IMR-90 (cell line): ENCODE measurements around the gene PPP1R9B. TPM values are rescaled to one million over a fixed set of nuclear protein-coding genes. Genes with fewer than 3 reads are reported as not detected.

Experiments used
- ATAC-seq: fragments of 200-7000 bp; cut with Tn5 transposase; 2 replicates; pipeline ENCODE4 v1.9.1; 2020; ENCODE audit warnings: low read depth, mild to moderate bottlenecking, moderate library complexity
- BruUV-seq: library from RNA; stranded (reverse); fragments of 400-500 nt; replicated peaks from 2 replicates; lab custom pipeline; 2021; lab: Mats Ljungman, UMichigan
- CTCF ChIA-PET: fragments of 300-600 bp; formaldehyde crosslinking; extraction: SDS; loops from one replicate; lab custom pipeline; 2021; ENCODE audit warnings: antibody characterized with exemption; lab: Yijun Ruan, JAX
- POLR2A ChIA-PET: fragments of 300-600 bp; sonication (Branson Sonifier 250); formaldehyde crosslinking; loops from one replicate; lab custom pipeline; 2022; ENCODE audit warnings: antibody characterized with exemption; ENCODE audit not compliant: unreplicated experiment; lab: Charles Lee
- DNase-seq: peaks from one replicate; pipeline ENCODE4 v3.0.0; 2013
- H2AFZ ChIP-seq: replicated peaks from 2 replicates; pipeline ENCODE3; 2013; ENCODE audit warnings: low read length, mild to moderate bottlenecking; ENCODE audit not compliant: poor library complexity
- H2AK5ac ChIP-seq: 2 replicates; pipeline ENCODE4 v1.6.1; 2013; ENCODE audit warnings: low read depth, low read length, inconsistent platforms
- H2AK9ac ChIP-seq: replicated peaks from 2 replicates; pipeline ENCODE3; 2013; ENCODE audit warnings: mild to moderate bottlenecking, low read depth, low read length, moderate library complexity; ENCODE audit not compliant: poor library complexity
- H2BK120ac ChIP-seq: 2 replicates; pipeline ENCODE4 v1.6.1; 2013; ENCODE audit warnings: low read depth, low read length, inconsistent platforms
- H2BK15ac ChIP-seq: 3 replicates; pipeline ENCODE4 v1.6.1; 2013; ENCODE audit warnings: low read depth, low read length, inconsistent platforms
- H2BK20ac ChIP-seq: 2 replicates; pipeline ENCODE4 v1.6.1; 2013; ENCODE audit warnings: low read depth, mild to moderate bottlenecking, inconsistent platforms, low read length, moderate library complexity
- H2BK5ac ChIP-seq: 2 replicates; pipeline ENCODE4 v1.6.1; 2013; ENCODE audit warnings: mild to moderate bottlenecking, low read depth, low read length, inconsistent platforms; ENCODE audit not compliant: poor library complexity, severe bottlenecking
- H3K14ac ChIP-seq: replicated peaks from 2 replicates; pipeline ENCODE4 v1.6.1; 2013; ENCODE audit warnings: low read depth, low read length, inconsistent platforms
- H3K18ac ChIP-seq: 2 replicates; pipeline ENCODE4 v1.6.1; 2013; ENCODE audit warnings: low read depth, low read length, control low read depth
- H3K23ac ChIP-seq: 2 replicates; pipeline ENCODE4 v1.6.1; 2013; ENCODE audit warnings: low read depth, low read length, inconsistent platforms
- H3K27ac ChIP-seq: 2 replicates; pipeline ENCODE4 v1.5.1; 2013; ENCODE audit warnings: mild to moderate bottlenecking, control low read depth, low read length; ENCODE audit not compliant: insufficient read depth
- H3K27me3 ChIP-seq: 2 replicates; pipeline ENCODE4 v1.6.1; 2013; ENCODE audit warnings: low read length; ENCODE audit not compliant: control insufficient read depth, insufficient read depth
- H3K36me3 ChIP-seq: 2 replicates; pipeline ENCODE4 v1.6.1; 2013; ENCODE audit warnings: low read length, mixed read lengths; ENCODE audit not compliant: control insufficient read depth, insufficient read depth
- H3K4ac ChIP-seq: 2 replicates; pipeline ENCODE4 v1.6.1; 2013; ENCODE audit warnings: low read depth, low read length, inconsistent platforms
- H3K4me1 ChIP-seq: 2 replicates; pipeline ENCODE4 v1.6.1; 2013; ENCODE audit warnings: low read length, mixed read lengths; ENCODE audit not compliant: control insufficient read depth, insufficient read depth
- H3K4me2 ChIP-seq: 2 replicates; pipeline ENCODE4 v1.6.1; 2013; ENCODE audit warnings: low read depth, mild to moderate bottlenecking, control low read depth, low read length, moderate library complexity
- H3K4me3 ChIP-seq: 2 replicates; pipeline ENCODE4 v1.5.1; 2013; ENCODE audit warnings: low read depth, mild to moderate bottlenecking, control low read depth, low read length, moderate library complexity; ENCODE audit not compliant: insufficient read depth
- H3K56ac ChIP-seq: 2 replicates; pipeline ENCODE4 v1.6.1; 2013; ENCODE audit warnings: low read length, inconsistent platforms; ENCODE audit not compliant: insufficient read depth; ENCODE audit errors: extremely low read depth
- H3K79me1 ChIP-seq, 2 experiments: 2 replicates each; pipeline ENCODE4 v1.6.1; 2013; ENCODE audit warnings: low read length in 2 of 2, inconsistent platforms in 1 of 2, low read depth in 1 of 2
- H3K9ac ChIP-seq: 2 replicates; pipeline ENCODE4 v1.6.1; 2013; ENCODE audit warnings: low read depth, low read length, control low read depth
- H3K9me1 ChIP-seq: 2 replicates; pipeline ENCODE4 v1.6.1; 2013; ENCODE audit warnings: low read length, inconsistent platforms; ENCODE audit not compliant: insufficient read depth
- H3K9me3 ChIP-seq: 2 replicates; pipeline ENCODE4 v1.6.1; 2013; ENCODE audit warnings: low read length; ENCODE audit not compliant: control insufficient read depth, insufficient read depth
- H4K20me1 ChIP-seq: 2 replicates; pipeline ENCODE4 v1.6.1; 2013; ENCODE audit warnings: low read length, inconsistent platforms; ENCODE audit not compliant: insufficient read depth
- H4K5ac ChIP-seq: 2 replicates; pipeline ENCODE4 v1.6.1; 2013; ENCODE audit warnings: mild to moderate bottlenecking, low read depth, low read length, control low read depth
- H4K8ac ChIP-seq, 2 experiments: 2 replicates each; pipeline ENCODE4 v1.6.1; 2013; ENCODE audit warnings: low read depth in 2 of 2, low read length in 2 of 2, control low read depth in 1 of 2, inconsistent platforms in 1 of 2
- H4K91ac ChIP-seq: 2 replicates; pipeline ENCODE4 v1.6.1; 2013; ENCODE audit warnings: low read depth, low read length, inconsistent platforms; ENCODE audit not compliant: insufficient read depth
- BHLHE40 ChIP-seq: fragments of 150-350 bp; IDR thresholded peaks from 2 replicates; pipeline ENCODE4 v1.6.1; 2016; ENCODE audit warnings: mild to moderate bottlenecking, low read depth, low read length
- CEBPB ChIP-seq: IDR thresholded peaks from 2 replicates; pipeline ENCODE4 v1.6.1; 2012; ENCODE audit warnings: low read depth, low read length, improper control_type of control experiment
- CHD1 ChIP-seq: IDR thresholded peaks from 2 replicates; pipeline ENCODE4 v1.6.1; 2012; ENCODE audit warnings: low read depth, low read length, improper control_type of control experiment
- CTCF ChIP-seq: conservative IDR thresholded peaks from 2 replicates; pipeline ENCODE4 v1.5.1; 2012; ENCODE audit warnings: mild to moderate bottlenecking, low read depth, low read length, improper control_type of control experiment
- ELK1 ChIP-seq: fragments of 150-350 bp; IDR thresholded peaks from 2 replicates; pipeline ENCODE4 v1.6.1; 2016; ENCODE audit warnings: low read depth, mild to moderate bottlenecking, low read length, moderate library complexity, borderline replicate concordance
- FOS ChIP-seq: fragments of 150-350 bp; IDR thresholded peaks from 2 replicates; pipeline ENCODE4 v1.6.1; 2016; ENCODE audit warnings: low read depth, low read length
- MAFK ChIP-seq: IDR thresholded peaks from 2 replicates; pipeline ENCODE4 v1.6.1; 2012; ENCODE audit warnings: low read depth, low read length, improper control_type of control experiment
- MAZ ChIP-seq: IDR thresholded peaks from 2 replicates; pipeline ENCODE4 v1.6.1; 2012; ENCODE audit warnings: low read depth, mild to moderate bottlenecking, low read length, improper control_type of control experiment, moderate library complexity, borderline replicate concordance
- MXI1 ChIP-seq: IDR thresholded peaks from 2 replicates; pipeline ENCODE4 v1.6.1; 2012; ENCODE audit warnings: low read depth, mild to moderate bottlenecking, low read length, moderate library complexity, borderline replicate concordance
- NFE2L2 ChIP-seq: fragments of 150-350 bp; IDR thresholded peaks from 2 replicates; pipeline ENCODE4 v1.6.1; 2016; ENCODE audit warnings: low read depth, mild to moderate bottlenecking, low read length
- POLR2A ChIP-seq: IDR thresholded peaks from 2 replicates; pipeline ENCODE4 v1.6.1; 2012; ENCODE audit warnings: mild to moderate bottlenecking, low read depth, low read length
- RAD21 ChIP-seq: IDR thresholded peaks from 2 replicates; pipeline ENCODE4 v1.6.1; 2012; ENCODE audit warnings: low read length, improper control_type of control experiment
- RCOR1 ChIP-seq: IDR thresholded peaks from 2 replicates; pipeline ENCODE4 v1.6.1; 2012; ENCODE audit warnings: mild to moderate bottlenecking, low read length, improper control_type of control experiment; ENCODE audit not compliant: insufficient replicate concordance
- RFX5 ChIP-seq: IDR thresholded peaks from 2 replicates; pipeline ENCODE4 v1.8.0; 2012; ENCODE audit warnings: low read depth, mild to moderate bottlenecking, low read length, moderate library complexity
- SMC3 ChIP-seq: fragments of 150-350 bp; IDR thresholded peaks from 2 replicates; pipeline ENCODE4 v1.6.1; 2016; ENCODE audit warnings: low read depth, mild to moderate bottlenecking, antibody characterized with exemption, low read length, moderate library complexity
- USF2 ChIP-seq: fragments of 150-350 bp; IDR thresholded peaks from 2 replicates; pipeline ENCODE4 v1.6.1; 2017; ENCODE audit warnings: mild to moderate bottlenecking, antibody characterized with exemption, low read length, low read depth
- WGBS, 2 experiments: methylation state at CpG; one replicate each; pipeline versions ENCODE4 v1.1.5 to v1.1.7; 2013; ENCODE audit warnings: missing lambda C conversion rate in 2 of 2; ENCODE audit not compliant: insufficient read length in 1 of 2; ENCODE audit errors: extremely low coverage in 2 of 2; 5-methylcytosine and 5-hydroxymethylcytosine counted together
- dilution Hi-C: fragments of 300-500 bp; cut with HindIII; formaldehyde crosslinking; loops from one replicate; pipeline ENCODE4 v1.14.3; 2018; ENCODE audit warnings: low sequenced_read_pairs; ENCODE audit not compliant: unreplicated experiment
- in situ Hi-C: fragments of 300-500 bp; cut with MboI; formaldehyde crosslinking; loops from 3 replicates; pipeline ENCODE4 v1.14.3; 2019; ENCODE audit warnings: low sequenced_read_pairs, inconsistent platforms, mixed read lengths
- intact Hi-C: fragments of 100-400 bp; cut with micrococcal nuclease; formaldehyde crosslinking; loops from 2 replicates; pipeline ENCODE4 v1.10.0; 2022
- polyA plus RNA-seq, 3 experiments: library from polyadenylated mRNA; depleted of rRNA; stranded (reverse); fragments of >200 nt; gene quantifications; 2 replicates each; pipeline ENCODE4 v1.2.3, GENCODE V29; 2012; ENCODE audit warnings: low replicate concordance in 1 of 3
- total RNA-seq: library from RNA; depleted of rRNA; stranded (reverse); fragments of >200 nt; gene quantifications from 2 replicates; pipeline ENCODE4 v1.2.3, GENCODE V29; 2012

The PPP1R9B gene
- total and polyA plus RNA-seq, 2 of the 4 experiments (the other 2 are of a cell fraction): 23.0 to 28.0 TPM

DNA sequence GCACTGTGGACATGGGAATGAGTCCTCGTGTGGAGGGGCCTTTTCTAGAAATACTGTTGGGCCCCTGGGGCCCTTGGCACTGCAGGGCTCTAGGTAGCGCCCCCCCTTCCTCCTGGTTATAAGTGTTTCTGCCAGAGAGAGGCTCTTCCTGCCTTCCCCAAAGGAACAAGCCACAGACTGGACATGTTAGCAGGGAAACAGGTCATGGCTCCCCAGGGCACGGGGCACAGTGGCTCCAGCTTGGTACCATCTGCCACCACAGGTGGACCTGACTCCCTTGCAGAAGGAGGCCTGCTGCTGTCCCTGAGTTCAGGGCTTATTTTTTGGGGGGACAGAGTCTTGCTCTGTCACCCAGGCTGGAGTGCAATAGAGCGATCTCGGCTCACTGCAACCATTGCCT is 46.5 kb downstream of the PPP1R9B start:
- H3K4me1 ChIP-seq: peaks cover 18% of the 10 kb centered on the region
- H2BK20ac ChIP-seq: no peak overlapping the region
- ChIA-PET CTCF (no interaction called here), POLR2A (no interaction called here)
- no peaks in the 10 kb centered on the region for H3K9me3 ChIP-seq
- no peak overlapping the region for H3K14ac ChIP-seq
- H3K79me1 ChIP-seq: peaks cover 0 to 5% of the 10 kb centered on the region in 2 experiments; a peak in 1 of 4 replicates
- DNase-seq (no peak), ATAC-seq (no peak)
- 50% methylated on average over 2 of the region's 5 CpGs; no CpG with 5 or more reads in 1 of the 2 experiments for WGBS, 2 experiments
- TF ChIP-seq SMC3: no peak
- no peak for TF ChIP-seq CHD1
- TF ChIP-seq FOS: no peak
- TF ChIP-seq MAFK: no peak
- no peak for TF ChIP-seq MAZ
- TF ChIP-seq CEBPB: no peak
- TF ChIP-seq NFE2L2: no peak
- no peak for TF ChIP-seq CTCF
- no peak for TF ChIP-seq RCOR1
- no peak for TF ChIP-seq ELK1
- no peak for TF ChIP-seq USF2
- TF ChIP-seq RFX5: no peak
- no peak for TF ChIP-seq POLR2A
- TF ChIP-seq MXI1: no peak
- TF ChIP-seq RAD21: no peak
- no peak for TF ChIP-seq BHLHE40
- in situ Hi-C loops (no loop called here), dilution Hi-C loops (no loop called here), intact Hi-C loops (no loop called here)
- no peak overlapping the region for H3K4me2 ChIP-seq
- no peak overlapping the region for H2BK120ac ChIP-seq
- no peak overlapping the region for H3K4me3 ChIP-seq
- no peak overlapping the region for H3K4ac ChIP-seq
- no TSS peak for BruUV-seq
- no peak overlapping the region for H2AK9ac ChIP-seq
- no peaks in the 10 kb centered on the region for H3K27me3 ChIP-seq
- no peak overlapping the region for H4K5ac ChIP-seq
- H2AK5ac ChIP-seq: no peak overlapping the region
- H3K56ac ChIP-seq: no peak overlapping the region
- H2BK15ac ChIP-seq: no peak overlapping the region
- H4K20me1 ChIP-seq: peaks cover 7% of the 10 kb centered on the region
- peaks cover 12% of the 10 kb centered on the region for H3K9me1 ChIP-seq
- no peak overlapping the region for H3K9ac ChIP-seq
- no peak overlapping the region for H3K27ac ChIP-seq
- no peak overlapping the region for H4K8ac ChIP-seq
- no peak overlapping the region for H2BK5ac ChIP-seq
- H4K91ac ChIP-seq: no peak overlapping the region
- no peak overlapping the region for H2AFZ ChIP-seq
- H3K18ac ChIP-seq: no peak overlapping the region
- peaks cover 21% of the 10 kb centered on the region; the same call in 1 of the 2 replicates for H3K36me3 ChIP-seq
- H3K23ac ChIP-seq: no peak overlapping the region
